ENCODE data around the gene SCGB1C1. TPM values are rescaled to one million over a fixed set of nuclear protein-coding genes. Genes with fewer than 3 reads are reported as not detected.

SCGB1C1 gene
- total RNA-seq, 2 donors from 2014 or later, result not detected

GRCh38 chr11:240315-240714, 47.4 kb downstream of the SCGB1C1 start:
- DNase-seq (no peak), ATAC-seq (no peak)
- H3K4me1 ChIP-seq, result peaks cover 19% of the 10 kb centered on the region
- no peak for TF ChIP-seq CTCF (IDR thresholded peaks at IDR 0.05)
- no peak for TF ChIP-seq POLR2A (IDR thresholded peaks at IDR 0.05)
- no peaks in the 10 kb centered on the region for H3K27me3 ChIP-seq
- H3K27ac ChIP-seq, result no peak overlapping the region
- H3K36me3 ChIP-seq (replicated peaks in 1 of 2; ENCODE audit: insufficient read depth in 1 of 2, low read depth in 2 of 2), result peaks cover 4 to 10% of the 10 kb centered on the region in 2 donors
- intact Hi-C loops (cut with DNase I), result loop anchor here (5.0 kb wide), 1 partner anchor 57 kb away; the partner anchor contains the start of gene IFITM5
- H3K4me3 ChIP-seq, result no peak overlapping the region
- no peaks in the 10 kb centered on the region for H3K9me3 ChIP-seq
- 21 to 38% methylated on average over 1 of the region's 1 CpG for WGBS, 2 donors

GRCh38 chr11:241634-242033, 48.8 kb downstream of the SCGB1C1 start:
- DNase-seq, result no peak
- 91 to 93% methylated on average over 5 of the region's 5 CpGs for WGBS, 2 donors
- peaks cover 15% of the 10 kb centered on the region for H3K4me1 ChIP-seq
- H3K36me3 ChIP-seq (replicated peaks in 1 of 2; ENCODE audit: insufficient read depth in 1 of 2, low read depth in 2 of 2), result peaks cover 6 to 15% of the 10 kb centered on the region in 2 donors
- intact Hi-C loops (cut with DNase I), result loop anchor here (5.0 kb wide), 1 partner anchor 56 kb away; the partner anchor contains the start of gene IFITM5
- ATAC-seq, result no peak
- TF ChIP-seq CTCF (IDR thresholded peaks at IDR 0.05) (no peak), POLR2A (IDR thresholded peaks at IDR 0.05) (no peak)
- no peak overlapping the region for H3K27ac ChIP-seq
- H3K4me3 ChIP-seq, result no peak overlapping the region
- H3K9me3 ChIP-seq, result no peaks in the 10 kb centered on the region
- H3K27me3 ChIP-seq, result no peaks in the 10 kb centered on the region

Small RNAs within 50 kb of the gene (small RNA-seq; reads per million reads assigned to genes)
- gene RNU6-447P, result not detected

Other genes starting within 250 kb of the SCGB1C1 start
- gene BET1L, start 14.3 kb downstream of the SCGB1C1 start, total RNA-seq, result 10 to 100 TPM; 22.3 to 31.0 TPM
- gene RIC8A, start 14.6 kb downstream of the SCGB1C1 start, total RNA-seq, result 10 to 100 TPM; 59.3 to 88.5 TPM
- gene SIRT3, start 43.3 kb downstream of the SCGB1C1 start, total RNA-seq, result 10 to 100 TPM; 22.1 to 22.6 TPM
- gene PSMD13, start 43.9 kb downstream of the SCGB1C1 start, total RNA-seq, result 10 to 100 TPM; 40.2 to 52.4 TPM
- gene NLRP6, start 85.3 kb downstream of the SCGB1C1 start, total RNA-seq, result 1 to 10 TPM in 1 of 2 donors, not detected in 1; 1.0 TPM
- gene PGGHG, start 96.0 kb downstream of the SCGB1C1 start, total RNA-seq, result 100 to 1,000 TPM; 248 to 484 TPM
- gene IFITM5, start 106.4 kb downstream of the SCGB1C1 start, total RNA-seq, result not detected
- gene IFITM2, start 114.7 kb downstream of the SCGB1C1 start, total RNA-seq, result 10 to 100 TPM; 31.0 to 90.3 TPM
- 10 to 100 TPM; 31.0 to 39.7 TPM for gene IFITM1, start 121.0 kb downstream of the SCGB1C1 start, total RNA-seq
- 10 to 100 TPM; 51.4 to 59.7 TPM for gene IFITM3, start 127.8 kb downstream of the SCGB1C1 start, total RNA-seq
- 1 to 10 TPM in 1 of 2 donors, not detected in 1; 2.1 TPM for gene B4GALNT4, start 176.4 kb downstream of the SCGB1C1 start, total RNA-seq
- gene PKP3, start 201.1 kb downstream of the SCGB1C1 start, total RNA-seq, result 10 to 100 TPM; 46.2 to 48.8 TPM
- 10 to 100 TPM; 50.8 to 65.6 TPM for gene SIGIRR, start 221.9 kb downstream of the SCGB1C1 start, total RNA-seq
- 10 to 100 TPM; 15.6 to 26.4 TPM for gene ANO9, start 248.9 kb downstream of the SCGB1C1 start, total RNA-seq